Thoracic aorta (tissue), 2 donors: ENCODE results near the gene KCP. TPM values are rescaled to one million over a fixed set of nuclear protein-coding genes. Genes with fewer than 3 reads are reported as not detected.

Experiments
- ATAC-seq: fragments of 150-250 bp; one replicate; pipeline ENCODE4 v1.8.0; 2017; ENCODE audit warnings: low read depth; ENCODE audit not compliant: insufficient number of reproducible peaks, low FRiP score
- DNase-seq: peaks from one replicate; pipeline ENCODE4 v3.0.0-alpha.2; 2020; ENCODE audit warnings: low spot score
- H3K27ac ChIP-seq, 2 donors: fragments of 200-600 bp; sonication (generic); 1 replicate in 1 of 2; 2 replicates in 1 of 2; pipeline ENCODE4 v1.5.1; 2016; ENCODE audit warnings: mild to moderate bottlenecking in 2 of 2, moderate library complexity in 2 of 2
- H3K27me3 ChIP-seq: fragments of 200-600 bp; sonication (generic); replicated peaks from 2 replicates; pipeline ENCODE4 v1.6.0; 2016; ENCODE audit warnings: mild to moderate bottlenecking; ENCODE audit not compliant: insufficient read depth
- H3K36me3 ChIP-seq: fragments of 200-600 bp; sonication (generic); one replicate; pipeline ENCODE4 v1.5.1; 2016
- H3K4me1 ChIP-seq, 2 donors: fragments of 200-600 bp; sonication (generic); 1 replicate in 1 of 2; 2 replicates in 1 of 2; pipeline versions ENCODE4 v1.5.1 to v1.6.0; 2016; ENCODE audit warnings: low read depth in 2 of 2, mild to moderate bottlenecking in 1 of 2; ENCODE audit not compliant: control insufficient read depth in 1 of 2
- H3K4me3 ChIP-seq: fragments of 200-600 bp; sonication (generic); 2 replicates; pipeline ENCODE4 v1.5.1; 2016; ENCODE audit warnings: mild to moderate bottlenecking
- H3K9me3 ChIP-seq: fragments of 200-600 bp; sonication (generic); 2 replicates; pipeline ENCODE4 v1.5.1; 2016
- CTCF ChIP-seq: fragments of 200-600 bp; sonication (generic); IDR thresholded peaks from one replicate; pipeline ENCODE4 v1.5.1; 2019; ENCODE audit warnings: antibody characterized with exemption
- total RNA-seq, 2 donors: library from RNA; depleted of rRNA; stranded (reverse); fragments of >200 nt; gene quantifications; one replicate each; pipeline versions ENCODE4 v1.1.0 to v1.2.3, GENCODE V29; 2016

The KCP gene
- total RNA-seq, 2 donors from 2014 or later, result 0.81 to 2.0 TPM

- Histone ChIP-seq H3K4me1 (peaks cover 5 to 18% of the 10 kb centered on the region in 2 donors), H3K27me3 (no peaks in the 10 kb centered on the region), H3K27ac (no peak overlapping the region), H3K9me3 (no peaks in the 10 kb centered on the region), H3K4me3 (no peak overlapping the region), H3K36me3 (no peaks in the 10 kb centered on the region)
- ATAC-seq (no peak), DNase-seq (no peak)
- TF ChIP-seq CTCF, result no peak
These were observed 1.8 kb upstream of the KCP start for GRCh38 chr7:128912281-128912680.

- Histone ChIP-seq H3K27me3 (no peaks in the 10 kb centered on the region), H3K4me1 (peaks cover 5 to 18% of the 10 kb centered on the region in 2 donors), H3K9me3 (no peaks in the 10 kb centered on the region), H3K27ac (no peak overlapping the region), H3K36me3 (no peaks in the 10 kb centered on the region), H3K4me3 (no peak overlapping the region)
- no peak for ATAC-seq
- no peak for TF ChIP-seq CTCF
- no peak for DNase-seq
These were observed 1.0 kb upstream of the KCP start for GRCh38 chr7:128911423-128912031.

DNA sequence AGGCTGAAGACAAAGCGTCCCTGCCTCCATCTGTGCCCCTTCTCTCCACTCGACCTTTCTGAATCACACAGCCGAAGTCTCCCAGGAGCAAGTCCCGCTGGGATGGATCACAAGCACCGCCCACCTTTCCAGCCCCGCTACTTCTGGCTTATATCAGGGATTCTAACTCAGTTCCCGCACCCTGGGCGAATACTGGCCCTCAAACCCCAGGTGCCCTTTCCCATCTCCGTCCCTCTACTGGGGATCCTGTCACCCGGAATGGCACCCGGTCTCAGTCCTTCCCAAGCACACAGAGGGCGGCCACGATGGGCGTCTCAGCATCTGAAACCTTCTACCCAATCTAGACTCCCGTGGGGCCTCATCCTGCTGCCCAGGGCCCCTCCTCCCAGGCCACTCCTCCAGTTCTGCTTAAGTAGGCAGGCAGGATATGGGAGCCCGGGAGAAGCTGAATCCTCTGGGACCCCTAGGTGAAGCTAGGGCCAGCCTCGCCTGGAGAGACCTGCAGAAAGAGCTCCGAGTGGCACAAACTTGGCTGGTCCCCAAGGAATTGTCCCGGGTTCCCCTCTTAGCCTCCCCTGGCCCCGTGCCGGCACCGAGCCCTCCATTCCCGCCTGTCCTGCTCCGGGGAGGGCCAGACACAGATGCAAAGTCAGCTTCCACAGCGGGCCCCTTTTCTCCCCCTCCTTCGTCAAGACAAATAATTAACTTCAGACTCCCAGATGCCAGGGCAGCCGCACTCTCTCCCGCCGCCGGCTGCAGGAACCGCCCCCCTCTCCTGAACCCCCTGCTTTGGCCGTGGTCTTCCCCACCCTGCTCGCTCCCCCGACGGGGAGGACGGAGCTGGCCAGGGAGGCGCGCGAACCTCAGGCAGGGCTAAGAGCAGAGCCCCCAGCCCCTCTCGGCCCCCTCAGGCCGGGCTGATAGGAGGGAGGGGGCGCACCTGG lies 612 bp downstream of the KCP start:
- Histone ChIP-seq H3K4me1 (peaks cover 0 to 13% of the 10 kb centered on the region in 2 donors), H3K4me3 (peak overlapping the region; percentile 63), H3K27me3 (no peaks in the 10 kb centered on the region), H3K9me3 (no peaks in the 10 kb centered on the region), H3K27ac (no peak overlapping the region), H3K36me3 (no peaks in the 10 kb centered on the region)
- no peak for TF ChIP-seq CTCF
- ATAC-seq, result no peak
- DNase-seq, result no peak

DNA sequence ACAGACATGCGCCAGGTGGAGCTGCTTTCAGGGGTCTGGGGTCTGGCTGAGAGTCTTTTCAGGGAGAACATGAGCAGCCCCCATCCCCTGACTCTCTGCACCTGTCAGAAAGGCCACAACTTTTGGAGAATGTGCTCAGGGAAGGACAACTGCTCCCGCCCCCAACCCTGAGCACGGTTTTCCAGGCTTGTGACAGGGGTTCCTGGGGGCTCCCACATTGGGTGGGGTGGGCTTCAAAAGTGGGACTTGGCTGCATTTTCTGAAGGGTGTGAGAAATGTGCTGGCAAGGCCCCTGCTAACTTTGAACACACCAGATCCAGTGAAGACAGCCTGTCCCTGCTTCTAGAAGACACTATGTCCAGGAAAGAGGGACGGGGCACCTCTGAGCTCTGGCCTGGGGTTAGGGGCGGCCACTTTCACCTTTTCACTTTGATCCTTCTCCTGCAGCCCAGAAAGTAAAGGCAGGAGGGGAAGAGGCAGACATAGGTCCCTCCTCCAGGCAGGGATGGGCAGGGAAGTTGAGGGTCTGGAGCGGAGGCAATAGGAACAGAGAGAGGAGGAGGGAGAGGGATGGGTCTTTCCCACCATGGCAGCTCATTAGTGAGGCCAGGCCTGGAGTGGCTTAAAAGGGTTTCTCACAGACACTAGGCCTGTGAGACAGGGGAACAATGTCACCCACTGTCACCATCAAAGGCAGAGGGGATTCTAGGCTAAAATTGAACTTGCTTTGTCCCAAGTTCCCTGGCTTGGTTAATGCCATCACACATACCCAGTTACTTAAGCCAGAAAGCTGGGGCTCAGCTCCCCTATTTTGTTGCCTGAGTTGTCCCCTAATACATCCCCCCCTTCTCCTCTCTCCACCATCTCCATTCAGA lies 1.5 kb downstream of the KCP start:
- no peaks in the 10 kb centered on the region for H3K36me3 ChIP-seq
- H3K4me1 ChIP-seq, result peaks cover 0 to 13% of the 10 kb centered on the region in 2 donors
- TF ChIP-seq CTCF, result no peak
- DNase-seq (no peak), ATAC-seq (no peak)
- H3K27me3 ChIP-seq, result no peaks in the 10 kb centered on the region
- no peak overlapping the region for H3K27ac ChIP-seq
- H3K9me3 ChIP-seq, result no peaks in the 10 kb centered on the region
- peak overlapping the region; percentile 63 for H3K4me3 ChIP-seq
